OCI-LY7 (cell line): ENCODE measurements around the gene ZDHHC14. TPM values are rescaled to one million over a fixed set of nuclear protein-coding genes. Genes with fewer than 3 reads are reported as not detected.

Source experiments
- BruUV-seq: library from RNA; stranded (reverse); fragments of 400-500 nt; replicated peaks from 2 replicates; lab custom pipeline; 2021; lab: Mats Ljungman, UMichigan
- CTCF ChIA-PET: fragments of 300-600 bp; sonication (Branson Sonifier 250); formaldehyde crosslinking; loops from one replicate; lab custom pipeline; 2022; ENCODE audit warnings: antibody characterized with exemption; ENCODE audit not compliant: unreplicated experiment; lab: Charles Lee
- POLR2A ChIA-PET: fragments of 300-600 bp; sonication (Branson Sonifier 250); formaldehyde crosslinking; loops from one replicate; lab custom pipeline; 2022; ENCODE audit warnings: antibody characterized with exemption; lab: Charles Lee
- DNase-seq: peaks from one replicate; pipeline ENCODE4 v3.0.0-alpha.2; 2015; ENCODE audit warnings: low spot score
- H2AFZ ChIP-seq: fragments of 200-600 bp; sonication (generic), shearing (Covaris generic); 2 replicates; pipeline ENCODE4 v1.6.1; 2014; ENCODE audit warnings: mild to moderate bottlenecking, antibody characterized with exemption, low read length, moderate library complexity
- H3K27ac ChIP-seq: fragments of 200-600 bp; sonication (generic); 2 replicates; pipeline ENCODE4 v1.5.1; 2014; ENCODE audit warnings: mixed run types, low read depth, mild to moderate bottlenecking, moderate library complexity, low read length, inconsistent platforms; ENCODE audit not compliant: poor library complexity, severe bottlenecking
- H3K36me3 ChIP-seq: fragments of 200-600 bp; sonication (generic); 2 replicates; pipeline ENCODE4 v1.6.1; 2014; ENCODE audit warnings: mild to moderate bottlenecking, antibody characterized with exemption, low read length, moderate library complexity, mixed read lengths; ENCODE audit not compliant: insufficient read depth
- H3K4me1 ChIP-seq: fragments of 200-600 bp; sonication (generic); 2 replicates; pipeline ENCODE4 v1.5.1; 2014; ENCODE audit warnings: mild to moderate bottlenecking, low read length; ENCODE audit not compliant: insufficient read depth, poor library complexity, severe bottlenecking
- H3K4me2 ChIP-seq: fragments of 200-600 bp; sonication (generic); 2 replicates; pipeline ENCODE4 v1.6.1; 2014; ENCODE audit warnings: mild to moderate bottlenecking, low read length
- H3K4me3 ChIP-seq: fragments of 200-600 bp; sonication (generic); 2 replicates; pipeline ENCODE4 v1.5.1; 2014; ENCODE audit warnings: mild to moderate bottlenecking, low read depth, low read length; ENCODE audit not compliant: poor library complexity, severe bottlenecking
- H3K79me2 ChIP-seq: fragments of 200-600 bp; sonication (generic); 2 replicates; pipeline ENCODE4 v1.6.1; 2016; ENCODE audit warnings: low read depth, mild to moderate bottlenecking, low read length, moderate library complexity, mixed read lengths; ENCODE audit not compliant: insufficient read depth
- H3K9me2 ChIP-seq: fragments of 200-600 bp; sonication (generic); 2 replicates; pipeline ENCODE4 v1.6.1; 2016; ENCODE audit warnings: mild to moderate bottlenecking, low read length, mixed read lengths; ENCODE audit not compliant: insufficient read depth
- H3K9me3 ChIP-seq: fragments of 200-600 bp; sonication (generic); 2 replicates; pipeline ENCODE4 v1.6.1; 2014; ENCODE audit warnings: mild to moderate bottlenecking, mixed run types, low read length, mixed read lengths
- H4K20me1 ChIP-seq: fragments of 200-600 bp; sonication (generic); 2 replicates; pipeline ENCODE4 v1.6.1; 2014; ENCODE audit warnings: mild to moderate bottlenecking, antibody characterized with exemption, low read length, moderate library complexity, mixed read lengths; ENCODE audit not compliant: insufficient read depth
- EZH2phosphoT487 ChIP-seq: fragments of 200-600 bp; sonication (generic); IDR thresholded peaks from 2 replicates; pipeline ENCODE4 v1.6.1; 2018; ENCODE audit warnings: low read depth, borderline replicate concordance, mild to moderate bottlenecking, mixed run types, antibody characterized with exemption, low read length, moderate library complexity, mixed read lengths
- intact Hi-C: fragments of 100-400 bp; cut with micrococcal nuclease; formaldehyde crosslinking; loops from one replicate; pipeline ENCODE4 v1.10.0; 2022; ENCODE audit not compliant: unreplicated experiment
- total RNA-seq, 2 experiments: library from RNA; depleted of rRNA in 1 of 2; stranded (reverse); fragments of >200 nt in 1 of 2; shearing (Covaris generic) in 1 of 2; gene quantifications; 2 replicates each; pipeline ENCODE4 v1.2.3, GENCODE V29; 2014 to 2022
- TF ChIP-seq, protein P1 (sequence below): fragments of 200-600 bp; sonication (generic); conservative IDR thresholded peaks from 2 replicates; pipeline ENCODE4 v1.5.1; 2014; ENCODE audit warnings: mild to moderate bottlenecking, antibody characterized with exemption, low read length, moderate library complexity, mixed read lengths

ZDHHC14 gene
- total RNA-seq, 2 experiments from 2014 or later = 0.69 to 3.0 TPM

DNA sequence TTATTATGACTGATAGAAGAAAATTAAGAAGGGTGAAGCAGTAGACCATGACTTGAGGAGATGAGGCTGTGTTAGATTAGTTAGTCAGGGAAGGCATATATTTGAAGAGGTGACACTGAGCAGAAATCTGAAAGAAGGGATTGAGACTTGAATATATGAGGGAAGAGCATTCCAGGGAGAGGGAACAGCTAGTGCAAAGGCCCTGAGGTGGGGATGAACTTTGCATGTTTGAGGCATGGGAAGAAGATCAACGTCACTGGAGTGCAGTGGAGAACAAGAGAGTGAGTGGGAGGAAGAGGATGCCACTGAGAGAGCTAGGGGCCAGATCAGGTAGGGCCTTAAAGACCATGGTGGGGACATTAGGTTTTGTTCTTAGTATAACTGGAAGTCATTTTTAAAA lies 119.0 kb downstream of the ZDHHC14 start:
- POLR2A ChIA-PET = no interaction called here
- Histone ChIP-seq H3K9me2 (no peaks in the 10 kb centered on the region), H3K79me2 (no peaks in the 10 kb centered on the region), H3K27ac (no peak overlapping the region), H4K20me1 (no peaks in the 10 kb centered on the region), H2AFZ (no peak overlapping the region), H3K4me2 (no peak overlapping the region), H3K4me3 (no peak overlapping the region), H3K4me1 (peaks cover 4% of the 10 kb centered on the region), H3K36me3 (no peaks in the 10 kb centered on the region), H3K9me3 (no peaks in the 10 kb centered on the region)
- no peak for DNase-seq
- CTCF ChIA-PET = no interaction called here
- intact Hi-C loops = loop anchor here (1.0 to 10.0 kb wide), 2 partner anchors 167 to 185 kb away; no protein-coding TSS in a partner anchor
- no TSS peak for BruUV-seq
- TF ChIP-seq, protein P1, sequence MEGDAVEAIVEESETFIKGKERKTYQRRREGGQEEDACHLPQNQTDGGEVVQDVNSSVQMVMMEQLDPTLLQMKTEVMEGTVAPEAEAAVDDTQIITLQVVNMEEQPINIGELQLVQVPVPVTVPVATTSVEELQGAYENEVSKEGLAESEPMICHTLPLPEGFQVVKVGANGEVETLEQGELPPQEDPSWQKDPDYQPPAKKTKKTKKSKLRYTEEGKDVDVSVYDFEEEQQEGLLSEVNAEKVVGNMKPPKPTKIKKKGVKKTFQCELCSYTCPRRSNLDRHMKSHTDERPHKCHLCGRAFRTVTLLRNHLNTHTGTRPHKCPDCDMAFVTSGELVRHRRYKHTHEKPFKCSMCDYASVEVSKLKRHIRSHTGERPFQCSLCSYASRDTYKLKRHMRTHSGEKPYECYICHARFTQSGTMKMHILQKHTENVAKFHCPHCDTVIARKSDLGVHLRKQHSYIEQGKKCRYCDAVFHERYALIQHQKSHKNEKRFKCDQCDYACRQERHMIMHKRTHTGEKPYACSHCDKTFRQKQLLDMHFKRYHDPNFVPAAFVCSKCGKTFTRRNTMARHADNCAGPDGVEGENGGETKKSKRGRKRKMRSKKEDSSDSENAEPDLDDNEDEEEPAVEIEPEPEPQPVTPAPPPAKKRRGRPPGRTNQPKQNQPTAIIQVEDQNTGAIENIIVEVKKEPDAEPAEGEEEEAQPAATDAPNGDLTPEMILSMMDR = no peak
- TF ChIP-seq EZH2phosphoT487 = no peak

DNA sequence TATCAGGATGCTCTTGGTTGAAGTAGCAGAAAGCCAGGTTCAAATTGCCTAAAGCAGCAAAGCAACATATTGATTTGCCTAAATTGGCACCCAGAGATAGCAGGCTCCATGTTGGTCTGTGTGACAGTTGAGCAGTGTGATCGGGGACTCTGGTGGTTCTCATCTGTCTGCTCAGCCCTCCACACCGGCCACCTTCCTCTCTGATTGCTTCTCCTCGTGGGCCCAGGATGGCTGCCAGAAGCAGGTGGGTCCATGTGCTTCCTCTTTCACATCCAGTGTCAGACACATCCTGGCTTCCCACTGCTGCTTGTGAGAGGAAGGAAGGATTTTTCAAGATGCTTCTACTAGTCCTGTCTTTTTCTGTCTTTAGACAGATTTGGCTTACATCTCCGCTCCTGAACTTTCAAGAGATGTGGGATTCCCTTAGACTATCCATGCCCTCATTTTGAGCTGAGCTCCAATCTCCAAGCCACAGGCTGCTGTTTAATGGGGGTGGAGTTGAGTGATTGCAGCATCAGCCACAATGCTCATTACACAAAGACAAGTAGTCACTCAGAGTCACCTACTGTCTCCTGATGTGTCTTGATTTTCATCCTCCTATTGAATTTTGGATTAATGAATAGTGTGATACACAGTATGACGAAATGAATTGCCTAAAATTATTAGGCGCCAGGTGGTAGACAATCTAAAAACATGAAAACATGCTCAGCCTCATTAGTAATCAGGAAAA lies 122.2 kb downstream of the ZDHHC14 start:
- no peak overlapping the region for H2AFZ ChIP-seq
- no peak overlapping the region for H3K27ac ChIP-seq
- peaks cover 4% of the 10 kb centered on the region for H3K4me1 ChIP-seq
- DNase-seq = peak; percentile 12
- no peaks in the 10 kb centered on the region for H3K36me3 ChIP-seq
- no peak overlapping the region for H3K4me2 ChIP-seq
- no peaks in the 10 kb centered on the region for H3K9me2 ChIP-seq
- intact Hi-C loops = loop anchor here (10.0 kb wide), 1 partner anchor 188 kb away; no protein-coding TSS in a partner anchor
- CTCF ChIA-PET = no interaction called here
- BruUV-seq = no TSS peak
- H4K20me1 ChIP-seq = no peaks in the 10 kb centered on the region
- TF ChIP-seq, protein P1 = no peak
- TF ChIP-seq EZH2phosphoT487 = no peak
- H3K9me3 ChIP-seq = no peaks in the 10 kb centered on the region
- no peaks in the 10 kb centered on the region for H3K79me2 ChIP-seq
- no peak overlapping the region for H3K4me3 ChIP-seq
- POLR2A ChIA-PET = interaction anchor here (0.6 kb wide), 1 partner anchor 851 kb away, joined by 7 read pairs; no protein-coding TSS in a partner anchor
